HEK293 (cell line): ENCODE measurements around the gene SYNDIG1.
A peak's percentile ranks its signal among the peaks of the same experiment; 100 is the strongest.

Experiments
- CTCF ChIA-PET: fragments of 350-600 bp; formaldehyde crosslinking; extraction: SDS; loops from one replicate; lab custom pipeline; 2021; ENCODE audit warnings: antibody characterized with exemption; lab: Yijun Ruan, JAX
- POLR2A ChIA-PET: fragments of 300-600 bp; formaldehyde crosslinking; extraction: SDS; loops from one replicate; lab custom pipeline; 2020; ENCODE audit warnings: antibody characterized with exemption, inconsistent platforms; lab: Yijun Ruan, JAX
- H3K27ac ChIP-seq: fragments of 200-500 bp; sonication (Bioruptor generic); 2 replicates; pipeline ENCODE4 v1.5.1; 2014; ENCODE audit warnings: low read depth, low read length, control low read depth, inconsistent platforms; ENCODE audit errors: extremely low read depth
- H3K36me3 ChIP-seq, 2 experiments: fragments of 200-500 bp in 1 of 2; sonication (Bioruptor generic) in 1 of 2; 1 replicate in 1 of 2; 2 replicates in 1 of 2; pipeline ENCODE4 v1.5.1; 2014 to 2017; ENCODE audit warnings: inconsistent platforms in 2 of 2, low read length in 2 of 2; ENCODE audit not compliant: control insufficient read depth in 2 of 2, insufficient read depth in 1 of 2
- H3K4me1 ChIP-seq: fragments of 200-500 bp; sonication (Bioruptor generic); 2 replicates; pipeline ENCODE4 v1.5.1; 2014; ENCODE audit warnings: mild to moderate bottlenecking, low read length, inconsistent platforms; ENCODE audit not compliant: control insufficient read depth, insufficient read depth
- H3K4me3 ChIP-seq: 2 replicates; pipeline ENCODE4 v1.5.1; 2011; ENCODE audit warnings: low read depth, mild to moderate bottlenecking, control low read depth, low read length, moderate library complexity
- H3K9me3 ChIP-seq: fragments of 200-500 bp; sonication (Bioruptor generic); 2 replicates; pipeline ENCODE4 v1.5.1; 2014; ENCODE audit warnings: low read depth, low read length, inconsistent platforms; ENCODE audit not compliant: control insufficient read depth, insufficient read depth
- EGR2 ChIP-seq: fragments of 450-650 bp; formaldehyde crosslinking; IDR thresholded peaks from 2 replicates; pipeline ENCODE4 v1.5.1; 2016; ENCODE audit warnings: low read depth, missing biosample characterization, missing genetic modification characterization
- GLIS1 ChIP-seq: fragments of 450-650 bp; formaldehyde crosslinking; IDR thresholded peaks from 2 replicates; pipeline ENCODE4 v1.5.1; 2016; ENCODE audit warnings: missing biosample characterization, missing genetic modification characterization
- KLF9 ChIP-seq: fragments of 450-650 bp; formaldehyde crosslinking; IDR thresholded peaks from 2 replicates; pipeline ENCODE4 v1.5.1; 2016; ENCODE audit warnings: missing biosample characterization, missing genetic modification characterization, low read depth
- PRDM10 ChIP-seq: fragments of 450-650 bp; formaldehyde crosslinking; IDR thresholded peaks from 2 replicates; pipeline ENCODE4 v1.5.1; 2016; ENCODE audit warnings: missing biosample characterization, missing genetic modification characterization
- REST ChIP-seq: fragments of 450-650 bp; formaldehyde crosslinking; IDR thresholded peaks from 2 replicates; pipeline ENCODE4 v1.5.1; 2016; ENCODE audit warnings: missing biosample characterization, missing genetic modification characterization
- ZEB2 ChIP-seq: fragments of 450-650 bp; formaldehyde crosslinking; IDR thresholded peaks from 2 replicates; pipeline ENCODE4 v1.5.1; 2016; ENCODE audit warnings: missing biosample characterization, missing genetic modification characterization
- ZFHX2 ChIP-seq: fragments of 450-650 bp; formaldehyde crosslinking; conservative IDR thresholded peaks from 2 replicates; pipeline ENCODE4 v1.5.1; 2016; ENCODE audit warnings: missing biosample characterization, missing genetic modification characterization
- ZFP3 ChIP-seq: fragments of 450-650 bp; formaldehyde crosslinking; IDR thresholded peaks from 2 replicates; pipeline ENCODE4 v1.5.1; 2016; ENCODE audit warnings: low read depth, missing biosample characterization, missing genetic modification characterization
- ZFP69B ChIP-seq: fragments of 450-650 bp; formaldehyde crosslinking; IDR thresholded peaks from 2 replicates; pipeline ENCODE4 v1.5.1; 2016; ENCODE audit warnings: missing biosample characterization, missing genetic modification characterization
- ZNF10 ChIP-seq: fragments of 450-650 bp; formaldehyde crosslinking; IDR thresholded peaks from 2 replicates; pipeline ENCODE4 v1.5.1; 2017; ENCODE audit warnings: missing biosample characterization, missing genetic modification characterization
- ZNF114 ChIP-seq: fragments of 450-650 bp; formaldehyde crosslinking; IDR thresholded peaks from 2 replicates; pipeline ENCODE4 v1.5.0; 2017; ENCODE audit warnings: missing biosample characterization, missing genetic modification characterization
- ZNF341 ChIP-seq: fragments of 450-650 bp; formaldehyde crosslinking; IDR thresholded peaks from 2 replicates; pipeline ENCODE4; 2016; ENCODE audit warnings: low read depth, missing biosample characterization, missing genetic modification characterization
- ZNF350 ChIP-seq: fragments of 450-650 bp; formaldehyde crosslinking; IDR thresholded peaks from 2 replicates; pipeline ENCODE4 v1.5.0; 2017; ENCODE audit warnings: missing biosample characterization, mild to moderate bottlenecking, missing genetic modification characterization
- ZNF37A ChIP-seq: fragments of 450-650 bp; IDR thresholded peaks from 2 replicates; pipeline ENCODE4 v1.5.1; 2018; ENCODE audit warnings: missing biosample characterization, missing genetic modification characterization
- ZNF391 ChIP-seq: fragments of 450-650 bp; formaldehyde crosslinking; IDR thresholded peaks from 2 replicates; pipeline ENCODE4 v1.5.1; 2016; ENCODE audit warnings: low read depth, missing biosample characterization, missing genetic modification characterization, borderline replicate concordance
- ZNF530 ChIP-seq: fragments of 450-650 bp; formaldehyde crosslinking; IDR thresholded peaks from 2 replicates; pipeline ENCODE4 v1.5.1; 2016; ENCODE audit warnings: low read depth, missing biosample characterization, missing genetic modification characterization
- ZNF548 ChIP-seq: fragments of 450-650 bp; formaldehyde crosslinking; IDR thresholded peaks from 2 replicates; pipeline ENCODE4 v1.5.1; 2016; ENCODE audit warnings: missing biosample characterization, missing genetic modification characterization
- ZNF707 ChIP-seq: fragments of 450-650 bp; formaldehyde crosslinking; IDR thresholded peaks from 2 replicates; pipeline ENCODE4 v1.5.1; 2016; ENCODE audit warnings: missing biosample characterization, missing genetic modification characterization
- ZNF768 ChIP-seq: fragments of 450-650 bp; formaldehyde crosslinking; IDR thresholded peaks from 2 replicates; pipeline ENCODE4 v1.5.1; 2018; ENCODE audit warnings: missing biosample characterization, mild to moderate bottlenecking, missing genetic modification characterization
- ZNF777 ChIP-seq: fragments of 450-650 bp; formaldehyde crosslinking; IDR thresholded peaks from 2 replicates; pipeline ENCODE4 v1.5.1; 2017; ENCODE audit warnings: missing biosample characterization, missing genetic modification characterization, borderline replicate concordance
- ZSCAN16 ChIP-seq: fragments of 450-650 bp; formaldehyde crosslinking; IDR thresholded peaks from 2 replicates; pipeline ENCODE4 v1.5.1; 2016; ENCODE audit warnings: missing biosample characterization, missing genetic modification characterization

The SYNDIG1 gene

GRCh38 chr20:24425523-24426135 is 43.8 kb upstream of the SYNDIG1 start:
- Histone ChIP-seq H3K4me1 (no peaks in the 10 kb centered on the region), H3K4me3 (no peak overlapping the region)
- CTCF ChIA-PET = no interaction called here

GRCh38 chr20:24431279-24432045 is 38.0 kb upstream of the SYNDIG1 start:
- POLR2A ChIA-PET = no interaction called here
- TF ChIP-seq ZFHX2 (tag by site-specific recombination) (peak; percentile 60), KLF9 (tag by site-specific recombination) (no peak), EGR2 (tag by site-specific recombination) (peak; percentile 79; the same call in 1 of the 2 replicates), GLIS1 (tag by site-specific recombination) (peak; percentile 51)
- TF ChIP-seq, all 188 proteins: peak for 3
- CTCF ChIA-PET = no interaction called here

More at GRCh38 chr20:24425523-24426135, 43.8 kb upstream of the SYNDIG1 start:
- no peaks in the 10 kb centered on the region for H3K9me3 ChIP-seq
- TF ChIP-seq ZNF114 (tag by site-specific recombination) = no peak
- no peak for TF ChIP-seq ZNF350 (tag by site-specific recombination)
- no peak for TF ChIP-seq ZNF391 (tag by site-specific recombination)
- POLR2A ChIA-PET = no interaction called here
- no peak overlapping the region for H3K27ac ChIP-seq
- no peaks in the 10 kb centered on the region for H3K36me3 ChIP-seq

GRCh38 chr20:24432046-24432442 is 37.4 kb upstream of the SYNDIG1 start:
- H3K9me3 ChIP-seq = no peaks in the 10 kb centered on the region
- no peak overlapping the region for H3K4me3 ChIP-seq
- no peak overlapping the region for H3K27ac ChIP-seq
- POLR2A ChIA-PET = no interaction called here
- no peak for TF ChIP-seq ZEB2 (tag by site-specific recombination)
- TF ChIP-seq PRDM10 (tag by site-specific recombination) = no peak
- TF ChIP-seq ZNF10 (tag by site-specific recombination) = no peak
- TF ChIP-seq ZNF37A (tag by site-specific recombination) = no peak
- TF ChIP-seq ZSCAN16 (tag by site-specific recombination) = no peak
- TF ChIP-seq ZNF548 = no peak
- TF ChIP-seq ZFP3 = no peak
- TF ChIP-seq ZFP69B = no peak
- TF ChIP-seq ZNF777 (tag by site-specific recombination) = no peak
- no peak for TF ChIP-seq ZNF768 (tag by site-specific recombination)
- TF ChIP-seq ZNF530 (tag by site-specific recombination) = no peak
- no peak for TF ChIP-seq EGR2 (tag by site-specific recombination)
- TF ChIP-seq REST = no peak
- TF ChIP-seq ZNF341 = no peak
- TF ChIP-seq ZNF350 (tag by site-specific recombination) = no peak
- TF ChIP-seq ZNF707 (tag by site-specific recombination) = no peak
- TF ChIP-seq, all 188 proteins: peak for 0
- Histone ChIP-seq H3K36me3 (no peaks in the 10 kb centered on the region), H3K4me1 (no peaks in the 10 kb centered on the region)
- CTCF ChIA-PET = no interaction called here

More at GRCh38 chr20:24431279-24432045, 38.0 kb upstream of the SYNDIG1 start:
- no peak overlapping the region for H3K27ac ChIP-seq
- no peak overlapping the region for H3K4me3 ChIP-seq
- no peaks in the 10 kb centered on the region for H3K36me3 ChIP-seq
- no peaks in the 10 kb centered on the region for H3K4me1 ChIP-seq
- no peaks in the 10 kb centered on the region for H3K9me3 ChIP-seq
